ENCODE measurements around the gene THSD4.

- no peak for TF ChIP-seq POLR2AphosphoS5 (IDR thresholded peaks at IDR 0.05; ENCODE audit: low read depth, low read length)
- TF ChIP-seq EP300 (IDR thresholded peaks at IDR 0.05; ENCODE audit: borderline replicate concordance in 1 of 2, low read depth in 2 of 2, low read length in 2 of 2): no peak
- TF ChIP-seq CTCF (IDR thresholded peaks at IDR 0.05; ENCODE audit: control extremely low read depth in 1 of 3, insufficient read depth in 1 of 3, low read depth in 1 of 3, low read length in 3 of 3): no peak
- TF ChIP-seq E2F6 (IDR thresholded peaks at IDR 0.05): no peak
- no peak for TF ChIP-seq MAX (IDR thresholded peaks at IDR 0.05)
- TF ChIP-seq SIN3A (conservative IDR thresholded peaks at IDR 0.05 in 1 of 2, IDR thresholded peaks at IDR 0.05 in 1 of 2; ENCODE audit: low read depth in 1 of 2, low read length in 2 of 2): no peak
- TF ChIP-seq BACH1 (IDR thresholded peaks at IDR 0.05; ENCODE audit: low read length): no peak
- no peak for TF ChIP-seq SUZ12 (IDR thresholded peaks at IDR 0.05; ENCODE audit: low read length)
- TF ChIP-seq RAD21 (IDR thresholded peaks at IDR 0.05 in 1 of 2, conservative IDR thresholded peaks at IDR 0.05 in 1 of 2; ENCODE audit: low read depth in 2 of 2, low read length in 2 of 2): no peak
- TF ChIP-seq CHD2 (IDR thresholded peaks at IDR 0.05; ENCODE audit: low read length): no peak
- no peak for TF ChIP-seq SIX5 (IDR thresholded peaks at IDR 0.05; ENCODE audit: low read depth, low read length)
- TF ChIP-seq PHF8 (conservative IDR thresholded peaks at IDR 0.05; ENCODE audit: low read depth, low read length): no peak
Observed at GRCh38 chr15:71262599-71262998, 147.3 kb downstream of the THSD4 start.

Data from H1 (cell line).